Neuronal stem cell (in vitro differentiated cells): Measurements from ENCODE around the gene UBAC1.

Experiments
- DNase-seq: peaks from one replicate; pipeline ENCODE4 v3.0.0-alpha.2; 2013; ENCODE audit warnings: low spot score
- H2AFZ ChIP-seq: one replicate; pipeline ENCODE4 v1.6.1; 2013; ENCODE audit warnings: mild to moderate bottlenecking, low read length, inconsistent platforms
- H2AK5ac ChIP-seq: 2 replicates; pipeline ENCODE4 v1.6.1; 2013; ENCODE audit warnings: low read depth, mild to moderate bottlenecking, inconsistent platforms, low read length, moderate library complexity, mixed read lengths
- H2BK120ac ChIP-seq: 2 replicates; pipeline ENCODE4 v1.6.1; 2013; ENCODE audit warnings: low read depth, mild to moderate bottlenecking, inconsistent platforms, low read length, moderate library complexity, mixed read lengths
- H2BK12ac ChIP-seq: one replicate; pipeline ENCODE4 v1.6.1; 2013; ENCODE audit warnings: low read length, inconsistent platforms
- H2BK15ac ChIP-seq: 2 replicates; pipeline ENCODE4 v1.6.1; 2013; ENCODE audit warnings: mild to moderate bottlenecking, low read length, inconsistent platforms, mixed read lengths
- H2BK5ac ChIP-seq: one replicate; pipeline ENCODE4 v1.6.1; 2013; ENCODE audit warnings: inconsistent platforms, mild to moderate bottlenecking, low read length, moderate library complexity
- H3K14ac ChIP-seq: one replicate; pipeline ENCODE4 v1.6.1; 2013; ENCODE audit warnings: low read length, inconsistent platforms
- H3K18ac ChIP-seq: 2 replicates; pipeline ENCODE4 v1.6.1; 2013; ENCODE audit warnings: low read length, inconsistent platforms
- H3K23ac ChIP-seq: 2 replicates; pipeline ENCODE4 v1.6.1; 2013; ENCODE audit warnings: low read depth, mild to moderate bottlenecking, mixed read lengths, low read length, inconsistent platforms; ENCODE audit not compliant: poor library complexity
- H3K27ac ChIP-seq: replicated peaks from 3 replicates; pipeline ENCODE4 v1.5.1; 2013; ENCODE audit warnings: low read length, inconsistent platforms
- H3K27me3 ChIP-seq, 3 experiments: 2 replicates each; pipeline ENCODE4 v1.6.1; 2013; ENCODE audit warnings: low read length in 3 of 3, mild to moderate bottlenecking in 2 of 3, inconsistent platforms in 1 of 3, low read depth in 1 of 3, mixed read lengths in 1 of 3, moderate library complexity in 1 of 3; ENCODE audit not compliant: control insufficient read depth in 3 of 3, insufficient read depth in 3 of 3
- H3K36me3 ChIP-seq, 2 donors: replicated peaks in 1 of 2; 2 replicates each; pipeline ENCODE4 v1.6.1; 2013; ENCODE audit warnings: low read length in 2 of 2; ENCODE audit not compliant: control insufficient read depth in 2 of 2, insufficient read depth in 2 of 2
- H3K4ac ChIP-seq: 2 replicates; pipeline ENCODE4 v1.6.1; 2013; ENCODE audit warnings: inconsistent platforms, mild to moderate bottlenecking, low read length, moderate library complexity
- H3K4me1 ChIP-seq, 2 donors: 1 replicate in 1 of 2; 2 replicates in 1 of 2; pipeline ENCODE4 v1.6.1; 2013; ENCODE audit warnings: low read length in 2 of 2, low read depth in 1 of 2; ENCODE audit not compliant: control insufficient read depth in 2 of 2, insufficient read depth in 1 of 2
- H3K4me2 ChIP-seq: one replicate; pipeline ENCODE4 v1.6.1; 2013; ENCODE audit warnings: mild to moderate bottlenecking, low read length, inconsistent platforms; ENCODE audit not compliant: insufficient read depth, poor library complexity, severe bottlenecking
- H3K4me3 ChIP-seq, 2 donors: 2 replicates each; pipeline ENCODE4 v1.5.1; 2013; ENCODE audit warnings: low read length in 2 of 2, mild to moderate bottlenecking in 2 of 2, inconsistent platforms in 1 of 2, moderate library complexity in 1 of 2
- H3K79me1 ChIP-seq: one replicate; pipeline ENCODE4 v1.6.1; 2013; ENCODE audit warnings: low read depth, mild to moderate bottlenecking, inconsistent platforms, low read length, moderate library complexity
- H3K9ac ChIP-seq: one replicate; pipeline ENCODE4 v1.6.1; 2013; ENCODE audit warnings: mild to moderate bottlenecking, low read depth, low read length, inconsistent platforms; ENCODE audit not compliant: poor library complexity
- H3K9me3 ChIP-seq, 2 donors: replicated peaks in 1 of 2; 2 replicates each; pipeline versions ENCODE3 to v1.6.1; 2013; ENCODE audit warnings: low read length in 2 of 2, mild to moderate bottlenecking in 2 of 2, inconsistent platforms in 1 of 2, low read depth in 1 of 2, mixed read lengths in 1 of 2, moderate library complexity in 1 of 2; ENCODE audit not compliant: control insufficient read depth in 2 of 2, insufficient read depth in 1 of 2
- H4K8ac ChIP-seq: one replicate; pipeline ENCODE4 v1.6.1; 2013; ENCODE audit warnings: low read depth, mild to moderate bottlenecking, inconsistent platforms, low read length, moderate library complexity
- H4K91ac ChIP-seq: one replicate; pipeline ENCODE4 v1.6.1; 2013; ENCODE audit warnings: low read length, low read depth, mild to moderate bottlenecking, inconsistent platforms; ENCODE audit not compliant: poor library complexity
- WGBS, 2 donors: extraction: QIAGEN DNeasy Blood & Tissue Kit; methylation state at CpG; one replicate each; pipeline ENCODE4 v1.1.7; 2013; ENCODE audit warnings: missing lambda C conversion rate in 2 of 2, mixed read lengths in 1 of 2; ENCODE audit not compliant: insufficient read length in 2 of 2, insufficient replicate concordance in 1 of 2; ENCODE audit errors: extremely low coverage in 2 of 2; 5-methylcytosine and 5-hydroxymethylcytosine counted together

The UBAC1 gene

DNA sequence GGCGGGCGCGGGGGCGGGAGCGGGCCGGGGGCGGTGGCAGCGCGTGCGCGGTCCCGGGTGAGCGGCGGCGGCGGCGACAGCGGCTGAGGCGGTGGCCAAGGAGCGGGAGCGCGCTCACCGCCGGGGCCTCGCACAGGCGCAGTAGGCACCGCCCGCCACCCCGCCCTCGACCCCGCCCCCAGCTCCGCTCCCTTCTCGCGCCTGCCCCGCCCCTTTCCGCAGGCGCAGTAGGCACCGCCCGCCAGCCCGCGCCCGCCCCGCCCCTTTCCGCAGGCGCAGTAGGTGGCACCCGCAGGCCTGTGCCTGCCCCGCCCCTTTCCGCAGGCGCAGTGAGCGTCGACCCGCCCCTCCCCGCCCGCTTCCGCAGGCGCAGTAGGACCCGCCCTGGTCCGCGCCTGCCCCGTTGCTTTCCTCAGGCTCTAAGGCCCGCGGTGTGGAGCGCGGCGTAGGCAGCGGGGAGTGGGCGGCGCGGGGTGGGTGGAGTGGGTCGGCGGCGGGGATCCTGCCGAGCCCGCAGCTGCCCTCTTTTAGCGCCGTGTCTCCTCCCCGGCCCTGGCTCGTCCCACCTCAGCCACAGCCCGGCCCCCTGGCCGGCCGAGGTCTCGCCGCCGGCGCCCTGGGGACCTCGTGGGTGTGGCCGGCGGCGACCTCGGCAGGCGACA is 53.6 kb downstream of the UBAC1 start, which contains the start of gene CAMSAP1:
Gene CAMSAP1 (minus strand): TSS at position 116 of the 662 bp plus-strand sequence. CDS start 387 bp downstream, outside the sequence.
- H2BK5ac ChIP-seq, result peak within 1 kb of the TSS; percentile 42
- H3K4me1 ChIP-seq, result peaks cover 11 to 14% of the 10 kb centered on the region in 2 donors
- H4K91ac ChIP-seq, result no peak within 1 kb of the TSS
- H3K79me1 ChIP-seq, result peaks cover 5% of the 10 kb centered on the region
- H3K23ac ChIP-seq, result peak within 1 kb of the TSS; percentile 89
- peak within 1 kb of the TSS; percentile 93 for H3K4me2 ChIP-seq
- no CpG with 5 or more reads among the region's 91 CpGs for WGBS, 2 donors
- peaks cover 17 to 70% of the 10 kb centered on the region in 2 donors for H3K36me3 ChIP-seq
- H3K18ac ChIP-seq, result peak within 1 kb of the TSS; percentile 96
- H3K9me3 ChIP-seq, result peaks cover 8 to 46% of the 10 kb centered on the region in 2 donors
- H3K27me3 ChIP-seq, result no peaks in the 10 kb centered on the region
- peak within 1 kb of the TSS; percentile 32 for H2BK120ac ChIP-seq
- peak within 1 kb of the TSS; percentile 68 for H3K4ac ChIP-seq
- H2AFZ ChIP-seq, result peak within 1 kb of the TSS; percentile 96
- peak within 1 kb of the TSS; percentile 85 for H3K27ac ChIP-seq
- H2BK12ac ChIP-seq, result no peak within 1 kb of the TSS
- no peak within 1 kb of the TSS for H4K8ac ChIP-seq
- peak within 1 kb of the TSS; percentile 90 to 93 for H3K4me3 ChIP-seq
- peak; percentile 95 for DNase-seq
- H2BK15ac ChIP-seq, result peak within 1 kb of the TSS; percentile 51
- H3K14ac ChIP-seq, result peak within 1 kb of the TSS; percentile 85
- H3K9ac ChIP-seq, result peak within 1 kb of the TSS; percentile 97
- peak within 1 kb of the TSS; percentile 70 for H2AK5ac ChIP-seq

DNA sequence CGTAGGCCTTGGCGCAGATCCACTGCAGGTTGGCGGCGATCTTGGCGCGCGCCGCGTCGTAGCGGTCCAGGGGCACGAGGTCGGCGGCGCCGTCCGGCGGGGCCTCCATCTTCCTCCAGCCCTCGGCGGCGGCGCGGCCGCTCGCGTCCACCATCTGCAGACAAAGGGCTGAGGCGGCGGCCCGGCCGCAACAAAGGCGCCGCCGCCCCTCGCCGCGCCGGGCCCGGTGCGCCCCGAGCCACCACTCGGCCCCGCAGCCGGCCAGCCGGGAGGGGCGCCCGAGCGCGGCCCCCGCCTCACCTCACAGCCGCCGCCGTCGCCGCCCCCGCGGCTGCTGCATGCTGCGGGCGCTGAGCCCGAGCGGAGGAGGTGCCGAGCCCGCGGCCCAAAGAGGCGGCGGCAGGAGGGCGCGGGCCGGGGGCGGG is 54.2 kb downstream of the UBAC1 start:
- Histone ChIP-seq H2BK120ac (peak overlapping the region; percentile 32), H3K4me1 (peaks cover 11 to 14% of the 10 kb centered on the region in 2 donors), H2BK5ac (peak overlapping the region; percentile 42), H3K23ac (no peak overlapping the region), H3K9ac (peak overlapping the region; percentile 95), H3K9me3 (peaks cover 7 to 52% of the 10 kb centered on the region in 2 donors), H2BK15ac (peak overlapping the region; percentile 22), H3K4me3 (peak overlapping the region; percentile 90 to 93), H2AK5ac (peak overlapping the region; percentile 70), H2BK12ac (no peak overlapping the region), H3K4ac (no peak overlapping the region), H3K4me2 (no peak overlapping the region), H3K79me1 (peaks cover 5% of the 10 kb centered on the region), H3K18ac (peak overlapping the region; percentile 96), H4K8ac (no peak overlapping the region), H4K91ac (no peak overlapping the region), H3K14ac (no peak overlapping the region), H3K27ac (peak overlapping the region; percentile 85), H3K36me3 (peaks cover 17 to 71% of the 10 kb centered on the region in 2 donors), H3K27me3 (no peaks in the 10 kb centered on the region), H2AFZ (peak overlapping the region; percentile 54)
- WGBS, 2 donors, result no CpG with 5 or more reads among the region's 69 CpGs
- DNase-seq, result peak; percentile 61

DNA sequence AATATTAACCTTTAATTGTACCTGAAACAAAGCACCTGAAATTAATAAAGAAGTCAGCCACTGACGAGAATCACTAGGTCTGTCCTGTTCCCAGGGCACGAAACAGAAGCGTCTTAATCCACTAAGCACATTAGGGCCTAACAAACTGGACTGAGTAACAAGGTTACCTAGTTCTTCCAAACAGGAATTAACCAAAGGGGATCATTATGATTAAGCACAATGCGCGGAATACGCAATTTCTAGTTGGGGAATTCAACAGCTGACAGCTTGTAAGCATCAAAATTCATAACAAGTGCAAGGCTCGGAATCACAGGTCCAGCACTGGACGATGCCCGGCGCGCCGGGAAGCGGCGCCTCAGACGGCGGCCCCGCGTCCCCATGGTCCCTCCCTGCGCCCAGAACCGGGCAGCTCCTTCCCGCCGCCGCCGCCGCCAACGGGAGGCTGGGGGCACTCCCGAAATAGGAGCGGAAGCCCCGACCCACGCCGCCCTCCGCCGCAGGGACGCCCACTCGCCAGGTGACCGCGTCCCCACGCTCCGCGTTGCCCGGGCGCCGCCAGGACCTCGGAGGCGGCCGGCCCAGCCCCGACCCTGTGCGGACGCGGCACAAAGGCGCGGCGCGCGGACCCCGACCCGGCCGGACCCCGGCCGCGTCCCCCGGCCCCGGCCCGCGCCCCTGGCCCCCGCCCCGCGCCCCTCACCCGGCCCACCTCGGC is 54.7 kb downstream of the UBAC1 start:
- Histone ChIP-seq H2AFZ (peak overlapping the region; percentile 54), H4K8ac (no peak overlapping the region), H3K18ac (peak overlapping the region; percentile 96), H3K9me3 (peaks cover 8 to 51% of the 10 kb centered on the region in 2 donors), H2BK12ac (no peak overlapping the region), H3K14ac (peak overlapping the region; percentile 85), H3K4me2 (peak overlapping the region; percentile 63), H4K91ac (no peak overlapping the region), H3K9ac (peak overlapping the region; percentile 97), H3K4me3 (peak overlapping the region; percentile 90 to 93), H2BK120ac (peak overlapping the region; percentile 32), H3K27ac (peak overlapping the region; percentile 85), H3K23ac (peak overlapping the region; percentile 48), H3K4ac (peak overlapping the region; percentile 68), H2AK5ac (peak overlapping the region; percentile 70), H3K79me1 (peaks cover 5% of the 10 kb centered on the region), H2BK5ac (peak overlapping the region; percentile 42), H3K36me3 (peaks cover 13 to 71% of the 10 kb centered on the region in 2 donors), H2BK15ac (peak overlapping the region; percentile 22), H3K4me1 (peaks cover 11 to 14% of the 10 kb centered on the region in 2 donors), H3K27me3 (no peaks in the 10 kb centered on the region)
- peak; percentile 23 for DNase-seq
- no CpG with 5 or more reads among the region's 70 CpGs for WGBS, 2 donors
